HEK293 (cell line): ENCODE data around the gene IFNGR1.
A peak's percentile ranks its signal among the peaks of the same experiment; 100 is the strongest.

Source experiments
- CTCF ChIA-PET: fragments of 350-600 bp; formaldehyde crosslinking; extraction: SDS; loops from one replicate; lab custom pipeline; 2021; ENCODE audit warnings: antibody characterized with exemption; lab: Yijun Ruan, JAX
- POLR2A ChIA-PET: fragments of 300-600 bp; formaldehyde crosslinking; extraction: SDS; loops from one replicate; lab custom pipeline; 2020; ENCODE audit warnings: antibody characterized with exemption, inconsistent platforms; lab: Yijun Ruan, JAX
- H3K27ac ChIP-seq: fragments of 200-500 bp; sonication (Bioruptor generic); 2 replicates; pipeline ENCODE4 v1.5.1; 2014; ENCODE audit warnings: low read depth, low read length, control low read depth, inconsistent platforms; ENCODE audit errors: extremely low read depth
- H3K36me3 ChIP-seq, 2 experiments: fragments of 200-500 bp in 1 of 2; sonication (Bioruptor generic) in 1 of 2; 1 replicate in 1 of 2; 2 replicates in 1 of 2; pipeline ENCODE4 v1.5.1; 2014 to 2017; ENCODE audit warnings: inconsistent platforms in 2 of 2, low read length in 2 of 2; ENCODE audit not compliant: control insufficient read depth in 2 of 2, insufficient read depth in 1 of 2
- H3K4me1 ChIP-seq: fragments of 200-500 bp; sonication (Bioruptor generic); 2 replicates; pipeline ENCODE4 v1.5.1; 2014; ENCODE audit warnings: mild to moderate bottlenecking, low read length, inconsistent platforms; ENCODE audit not compliant: control insufficient read depth, insufficient read depth
- H3K4me3 ChIP-seq: 2 replicates; pipeline ENCODE4 v1.5.1; 2011; ENCODE audit warnings: low read depth, mild to moderate bottlenecking, control low read depth, low read length, moderate library complexity
- H3K9me3 ChIP-seq: fragments of 200-500 bp; sonication (Bioruptor generic); 2 replicates; pipeline ENCODE4 v1.5.1; 2014; ENCODE audit warnings: low read depth, low read length, inconsistent platforms; ENCODE audit not compliant: control insufficient read depth, insufficient read depth
- GLI4 ChIP-seq: fragments of 450-650 bp; formaldehyde crosslinking; IDR thresholded peaks from 2 replicates; pipeline ENCODE4 v1.5.1; 2016; ENCODE audit warnings: missing biosample characterization, missing genetic modification characterization
- GLIS2 ChIP-seq: fragments of 450-650 bp; formaldehyde crosslinking; IDR thresholded peaks from 2 replicates; pipeline ENCODE4 v1.5.1; 2016; ENCODE audit warnings: missing biosample characterization, missing genetic modification characterization
- HOXD13 ChIP-seq: sonication (generic); formaldehyde crosslinking; IDR thresholded peaks from 2 replicates; pipeline ENCODE4 v1.8.0; 2022; ENCODE audit warnings: missing genetic modification reagents, borderline replicate concordance
- IKZF3 ChIP-seq: fragments of 450-650 bp; IDR thresholded peaks from 2 replicates; pipeline ENCODE4 v1.5.0; 2018; ENCODE audit warnings: missing biosample characterization, mild to moderate bottlenecking, missing genetic modification characterization, moderate library complexity
- KLF10 ChIP-seq: fragments of 450-650 bp; IDR thresholded peaks from 2 replicates; pipeline ENCODE4 v1.5.1; 2018; ENCODE audit warnings: missing biosample characterization, mild to moderate bottlenecking, missing genetic modification characterization
- SP2 ChIP-seq: fragments of 450-650 bp; formaldehyde crosslinking; IDR thresholded peaks from 2 replicates; pipeline ENCODE4 v1.5.1; 2016; ENCODE audit warnings: missing biosample characterization, missing genetic modification characterization
- ZNF112 ChIP-seq: fragments of 450-650 bp; formaldehyde crosslinking; IDR thresholded peaks from 2 replicates; pipeline ENCODE4 v1.5.0; 2017; ENCODE audit warnings: missing biosample characterization, missing genetic modification characterization
- ZNF174 ChIP-seq: fragments of 450-650 bp; formaldehyde crosslinking; IDR thresholded peaks from 2 replicates; pipeline ENCODE4 v1.5.0; 2017; ENCODE audit warnings: missing biosample characterization, mild to moderate bottlenecking, missing genetic modification characterization
- ZNF214 ChIP-seq: fragments of 450-650 bp; formaldehyde crosslinking; IDR thresholded peaks from 2 replicates; pipeline ENCODE4 v1.5.1; 2017; ENCODE audit warnings: missing biosample characterization, mild to moderate bottlenecking, missing genetic modification characterization, borderline replicate concordance
- ZNF473 ChIP-seq: fragments of 450-650 bp; formaldehyde crosslinking; IDR thresholded peaks from 2 replicates; pipeline ENCODE4 v1.5.1; 2017; ENCODE audit warnings: missing biosample characterization, missing genetic modification characterization
- ZNF548 ChIP-seq: fragments of 450-650 bp; formaldehyde crosslinking; IDR thresholded peaks from 2 replicates; pipeline ENCODE4 v1.5.1; 2016; ENCODE audit warnings: missing biosample characterization, missing genetic modification characterization
- ZNF558 ChIP-seq: fragments of 450-650 bp; formaldehyde crosslinking; IDR thresholded peaks from 2 replicates; pipeline ENCODE4 v1.5.1; 2016; ENCODE audit warnings: missing biosample characterization, missing genetic modification characterization
- ZSCAN16 ChIP-seq: fragments of 450-650 bp; formaldehyde crosslinking; IDR thresholded peaks from 2 replicates; pipeline ENCODE4 v1.5.1; 2016; ENCODE audit warnings: missing biosample characterization, missing genetic modification characterization
- TF ChIP-seq, protein P1 (sequence below): sonication (generic); formaldehyde crosslinking; IDR thresholded peaks from 2 replicates; pipeline ENCODE4 v1.8.1; 2022; ENCODE audit warnings: mild to moderate bottlenecking, moderate library complexity, missing genetic modification reagents
- TF ChIP-seq, protein P2 (sequence below): fragments of 450-650 bp; formaldehyde crosslinking; conservative IDR thresholded peaks from 2 replicates; pipeline ENCODE4 v1.5.1; 2016; ENCODE audit warnings: low read depth, missing biosample characterization, missing genetic modification characterization
- TF ChIP-seq, protein P3 (sequence below): fragments of 450-650 bp; formaldehyde crosslinking; IDR thresholded peaks from 2 replicates; pipeline ENCODE4 v1.5.1; 2016; ENCODE audit warnings: missing biosample characterization, missing genetic modification characterization, low read depth
- TF ChIP-seq, protein P4 (sequence below): fragments of 450-650 bp; formaldehyde crosslinking; IDR thresholded peaks from 2 replicates; pipeline ENCODE4 v1.5.1; 2016; ENCODE audit warnings: missing biosample characterization, missing genetic modification characterization
- TF ChIP-seq, protein P5 (sequence below): fragments of 450-650 bp; IDR thresholded peaks from 2 replicates; pipeline ENCODE4 v1.5.1; 2018; ENCODE audit warnings: missing biosample characterization, mild to moderate bottlenecking, missing genetic modification characterization

Gene IFNGR1

DNA sequence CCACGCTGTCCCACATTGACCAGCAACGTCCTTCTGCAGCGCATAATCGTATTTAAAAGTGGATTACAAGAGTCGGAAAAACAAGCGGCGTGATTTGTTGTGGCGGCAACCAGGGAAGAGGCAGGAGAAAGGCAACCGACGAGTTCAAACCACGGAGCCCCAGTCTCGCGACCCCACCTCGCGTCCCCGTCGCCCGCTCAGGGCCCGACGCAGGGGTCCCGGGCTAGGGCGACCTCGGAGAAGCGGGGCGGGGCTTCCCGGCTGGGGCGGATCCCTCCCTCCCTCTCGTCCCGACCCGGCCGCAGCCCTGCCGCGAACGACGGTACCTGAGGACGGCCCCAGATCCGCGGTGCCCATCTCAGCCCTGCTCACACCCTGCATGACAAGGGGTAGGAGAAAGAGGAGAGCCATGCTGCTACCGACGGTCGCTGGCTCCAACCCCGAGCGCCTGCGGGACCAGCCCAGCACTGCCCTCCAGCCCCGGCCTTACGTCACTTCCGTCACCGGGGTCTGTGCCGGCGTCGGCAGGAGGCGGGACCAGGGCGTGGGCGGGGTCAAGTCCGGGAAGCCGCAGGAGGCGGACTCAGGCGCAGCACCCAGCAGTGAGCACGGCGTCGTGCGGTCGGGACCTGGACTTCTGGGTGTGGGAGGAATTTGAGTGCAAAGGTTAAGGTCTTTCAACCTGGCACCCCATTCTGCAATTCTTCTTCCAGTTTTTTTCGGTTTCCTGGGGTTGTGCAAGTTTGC lies at the start of gene IFNGR1 (continued):
- TF ChIP-seq ZNF473 (no peak), ZNF548 (peak; percentile 99), ZNF214 (tag by site-specific recombination) (no peak), GLI4 (tag by site-specific recombination) (peak; percentile 33; the same call in 1 of the 2 replicates), ZNF112 (tag by site-specific recombination) (no peak), IKZF3 (tag by site-specific recombination) (peak; percentile 45; the same call in 1 of the 2 replicates), GLIS2 (peak; percentile 91), SP2 (tag by site-specific recombination) (peak; percentile 96), ZSCAN16 (tag by site-specific recombination) (no peak), ZNF558 (tag by site-specific recombination) (no peak), HOXD13 (CRISPR knock-in tag) (no peak), ZNF174 (tag by site-specific recombination) (no peak)
- TF ChIP-seq, protein P1, sequence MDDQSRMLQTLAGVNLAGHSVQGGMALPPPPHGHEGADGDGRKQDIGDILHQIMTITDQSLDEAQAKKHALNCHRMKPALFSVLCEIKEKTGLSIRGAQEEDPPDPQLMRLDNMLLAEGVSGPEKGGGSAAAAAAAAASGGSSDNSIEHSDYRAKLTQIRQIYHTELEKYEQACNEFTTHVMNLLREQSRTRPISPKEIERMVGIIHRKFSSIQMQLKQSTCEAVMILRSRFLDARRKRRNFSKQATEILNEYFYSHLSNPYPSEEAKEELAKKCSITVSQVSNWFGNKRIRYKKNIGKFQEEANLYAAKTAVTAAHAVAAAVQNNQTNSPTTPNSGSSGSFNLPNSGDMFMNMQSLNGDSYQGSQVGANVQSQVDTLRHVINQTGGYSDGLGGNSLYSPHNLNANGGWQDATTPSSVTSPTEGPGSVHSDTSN, result peak; percentile 66; the same call in 1 of the 2 replicates
- TF ChIP-seq, protein P2, sequence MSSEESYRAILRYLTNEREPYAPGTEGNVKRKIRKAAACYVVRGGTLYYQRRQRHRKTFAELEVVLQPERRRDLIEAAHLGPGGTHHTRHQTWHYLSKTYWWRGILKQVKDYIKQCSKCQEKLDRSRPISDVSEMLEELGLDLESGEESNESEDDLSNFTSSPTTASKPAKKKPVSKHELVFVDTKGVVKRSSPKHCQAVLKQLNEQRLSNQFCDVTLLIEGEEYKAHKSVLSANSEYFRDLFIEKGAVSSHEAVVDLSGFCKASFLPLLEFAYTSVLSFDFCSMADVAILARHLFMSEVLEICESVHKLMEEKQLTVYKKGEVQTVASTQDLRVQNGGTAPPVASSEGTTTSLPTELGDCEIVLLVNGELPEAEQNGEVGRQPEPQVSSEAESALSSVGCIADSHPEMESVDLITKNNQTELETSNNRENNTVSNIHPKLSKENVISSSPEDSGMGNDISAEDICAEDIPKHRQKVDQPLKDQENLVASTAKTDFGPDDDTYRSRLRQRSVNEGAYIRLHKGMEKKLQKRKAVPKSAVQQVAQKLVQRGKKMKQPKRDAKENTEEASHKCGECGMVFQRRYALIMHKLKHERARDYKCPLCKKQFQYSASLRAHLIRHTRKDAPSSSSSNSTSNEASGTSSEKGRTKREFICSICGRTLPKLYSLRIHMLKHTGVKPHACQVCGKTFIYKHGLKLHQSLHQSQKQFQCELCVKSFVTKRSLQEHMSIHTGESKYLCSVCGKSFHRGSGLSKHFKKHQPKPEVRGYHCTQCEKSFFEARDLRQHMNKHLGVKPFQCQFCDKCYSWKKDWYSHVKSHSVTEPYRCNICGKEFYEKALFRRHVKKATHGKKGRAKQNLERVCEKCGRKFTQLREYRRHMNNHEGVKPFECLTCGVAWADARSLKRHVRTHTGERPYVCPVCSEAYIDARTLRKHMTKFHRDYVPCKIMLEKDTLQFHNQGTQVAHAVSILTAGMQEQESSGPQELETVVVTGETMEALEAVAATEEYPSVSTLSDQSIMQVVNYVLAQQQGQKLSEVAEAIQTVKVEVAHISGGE (tag by site-specific recombination), result peak; percentile 88
- TF ChIP-seq, protein P3, sequence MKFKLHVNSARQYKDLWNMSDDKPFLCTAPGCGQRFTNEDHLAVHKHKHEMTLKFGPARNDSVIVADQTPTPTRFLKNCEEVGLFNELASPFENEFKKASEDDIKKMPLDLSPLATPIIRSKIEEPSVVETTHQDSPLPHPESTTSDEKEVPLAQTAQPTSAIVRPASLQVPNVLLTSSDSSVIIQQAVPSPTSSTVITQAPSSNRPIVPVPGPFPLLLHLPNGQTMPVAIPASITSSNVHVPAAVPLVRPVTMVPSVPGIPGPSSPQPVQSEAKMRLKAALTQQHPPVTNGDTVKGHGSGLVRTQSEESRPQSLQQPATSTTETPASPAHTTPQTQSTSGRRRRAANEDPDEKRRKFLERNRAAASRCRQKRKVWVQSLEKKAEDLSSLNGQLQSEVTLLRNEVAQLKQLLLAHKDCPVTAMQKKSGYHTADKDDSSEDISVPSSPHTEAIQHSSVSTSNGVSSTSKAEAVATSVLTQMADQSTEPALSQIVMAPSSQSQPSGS (tag by site-specific recombination), result peak; percentile 86
- TF ChIP-seq, protein P4, sequence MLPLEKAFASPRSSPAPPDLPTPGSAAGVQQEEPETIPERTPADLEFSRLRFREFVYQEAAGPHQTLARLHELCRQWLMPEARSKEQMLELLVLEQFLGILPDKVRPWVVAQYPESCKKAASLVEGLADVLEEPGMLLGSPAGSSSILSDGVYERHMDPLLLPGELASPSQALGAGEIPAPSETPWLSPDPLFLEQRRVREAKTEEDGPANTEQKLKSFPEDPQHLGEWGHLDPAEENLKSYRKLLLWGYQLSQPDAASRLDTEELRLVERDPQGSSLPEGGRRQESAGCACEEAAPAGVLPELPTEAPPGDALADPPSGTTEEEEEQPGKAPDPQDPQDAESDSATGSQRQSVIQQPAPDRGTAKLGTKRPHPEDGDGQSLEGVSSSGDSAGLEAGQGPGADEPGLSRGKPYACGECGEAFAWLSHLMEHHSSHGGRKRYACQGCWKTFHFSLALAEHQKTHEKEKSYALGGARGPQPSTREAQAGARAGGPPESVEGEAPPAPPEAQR (tag by site-specific recombination), result no peak
- TF ChIP-seq, all 188 proteins: peak for 45

DNA sequence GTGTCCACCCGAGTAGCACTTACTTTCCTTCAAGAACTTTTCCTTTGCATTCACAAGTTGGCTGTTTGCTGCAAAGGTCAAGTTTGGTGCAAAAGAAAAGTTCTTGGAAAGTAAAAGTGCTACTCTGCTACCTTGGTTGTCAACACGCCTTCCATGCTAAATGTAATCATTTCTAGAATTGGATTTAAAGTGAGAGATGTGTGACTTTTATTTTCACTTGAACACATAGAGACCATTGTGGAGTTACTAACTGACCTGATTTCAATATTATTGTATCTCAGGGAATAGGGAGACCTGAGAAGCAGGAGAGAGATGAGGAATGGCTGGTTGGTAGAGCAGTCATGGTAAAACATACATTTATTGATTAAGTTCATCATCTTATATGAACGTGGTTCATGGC lies 49.7 kb upstream of the IFNGR1 start:
- Histone ChIP-seq H3K36me3 (no peaks in the 10 kb centered on the region), H3K4me3 (no peak overlapping the region), H3K9me3 (no peaks in the 10 kb centered on the region), H3K4me1 (0 out of 2 replicates have a peak, but pooled peaks cover 3% of the 10 kb centered on the region), H3K27ac (no peak overlapping the region)
- TF ChIP-seq, protein P5, sequence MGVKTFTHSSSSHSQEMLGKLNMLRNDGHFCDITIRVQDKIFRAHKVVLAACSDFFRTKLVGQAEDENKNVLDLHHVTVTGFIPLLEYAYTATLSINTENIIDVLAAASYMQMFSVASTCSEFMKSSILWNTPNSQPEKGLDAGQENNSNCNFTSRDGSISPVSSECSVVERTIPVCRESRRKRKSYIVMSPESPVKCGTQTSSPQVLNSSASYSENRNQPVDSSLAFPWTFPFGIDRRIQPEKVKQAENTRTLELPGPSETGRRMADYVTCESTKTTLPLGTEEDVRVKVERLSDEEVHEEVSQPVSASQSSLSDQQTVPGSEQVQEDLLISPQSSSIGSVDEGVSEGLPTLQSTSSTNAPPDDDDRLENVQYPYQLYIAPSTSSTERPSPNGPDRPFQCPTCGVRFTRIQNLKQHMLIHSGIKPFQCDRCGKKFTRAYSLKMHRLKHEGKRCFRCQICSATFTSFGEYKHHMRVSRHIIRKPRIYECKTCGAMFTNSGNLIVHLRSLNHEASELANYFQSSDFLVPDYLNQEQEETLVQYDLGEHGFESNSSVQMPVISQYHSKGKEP (tag by site-specific recombination), result no peak
- no peak for TF ChIP-seq KLF10 (tag by site-specific recombination)
- ChIA-PET CTCF (interaction anchor here (0.8 to 2.2 kb wide), 2 partner anchors 46 to 321 kb away, joined by 3 to 8 read pairs; no protein-coding TSS in a partner anchor), POLR2A (no interaction called here)
